Mesothelial cell of epicardium (in vitro differentiated cells): Measurements from ENCODE around the gene PRPF40A. TPM values are rescaled to one million over a fixed set of nuclear protein-coding genes. Genes with fewer than 3 reads are reported as not detected.

ENCODE experiments used
- DNase-seq, 2 experiments: peaks; one replicate each; pipeline ENCODE4 v3.0.0; 2021; ENCODE audit warnings: low spot score in 2 of 2; ENCODE audit not compliant: unreplicated experiment in 2 of 2
- H3K27ac Mint-ChIP-seq: 2 replicates; pipeline ENCODE4 v1.8.0; 2021; ENCODE audit warnings: mixed read lengths
- H3K27me3 Mint-ChIP-seq: 2 replicates; pipeline ENCODE4 v1.8.0; 2021; ENCODE audit warnings: low read depth, mixed read lengths
- H3K36me3 Mint-ChIP-seq: 2 replicates; pipeline ENCODE4 v1.8.0; 2021; ENCODE audit warnings: mixed read lengths
- H3K4me1 Mint-ChIP-seq: 2 replicates; pipeline ENCODE4 v1.8.0; 2021; ENCODE audit warnings: mixed read lengths
- H3K4me3 Mint-ChIP-seq: 2 replicates; pipeline ENCODE4 v1.8.0; 2021; ENCODE audit warnings: mild to moderate bottlenecking, moderate library complexity, mixed read lengths
- H3K9me3 Mint-ChIP-seq: 2 replicates; pipeline ENCODE4 v1.8.0; 2021; ENCODE audit warnings: mixed read lengths
- total RNA-seq: library from RNA; stranded (reverse); gene quantifications from 3 replicates; pipeline ENCODE4 v1.2.1, GENCODE V29; 2021
- TF ChIP-seq, protein P1 (sequence below): fragments of 200-600 bp; sonication (generic); IDR thresholded peaks from one replicate; pipeline ENCODE4 v1.5.0; 2021; ENCODE audit warnings: antibody characterized with exemption; ENCODE audit not compliant: unreplicated experiment

The PRPF40A gene
- total RNA-seq, 1 donor from 2014 or later: 134 TPM

DNA sequence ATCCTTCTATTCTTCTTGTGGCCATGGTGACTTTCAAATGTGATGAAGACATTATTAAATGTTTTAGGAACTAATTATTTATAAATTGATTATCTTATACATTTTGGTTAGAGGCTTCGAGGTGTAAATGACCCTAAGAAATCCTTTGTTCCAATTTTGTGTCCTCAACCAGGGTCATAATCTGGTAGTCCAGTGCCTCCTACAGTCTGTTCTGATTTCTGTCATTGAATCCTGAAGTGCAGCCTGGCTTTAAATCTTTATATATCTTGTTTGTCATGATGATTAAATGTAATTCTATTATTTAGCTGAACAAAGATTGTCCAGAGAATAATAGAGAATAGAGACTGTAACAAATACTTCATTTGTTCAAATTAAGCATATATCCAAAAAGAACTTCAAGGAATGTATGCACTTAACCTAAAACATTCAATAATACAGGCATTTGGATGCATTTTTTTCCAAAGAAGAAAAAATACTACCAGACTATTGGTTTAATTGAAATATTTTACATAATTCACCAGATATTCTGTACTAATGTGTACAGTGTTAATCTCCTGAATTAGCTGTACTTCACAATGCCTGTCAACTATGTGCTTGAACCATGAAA, 89.8 kb downstream of the PRPF40A start:
- Mint-ChIP-seq H3K27ac (no peak overlapping the region), H3K9me3 (no peaks in the 10 kb centered on the region), H3K4me1 (peaks cover 13% of the 10 kb centered on the region), H3K36me3 (peaks cover 21% of the 10 kb centered on the region), H3K27me3 (no peaks in the 10 kb centered on the region), H3K4me3 (no peak overlapping the region)
- TF ChIP-seq, protein P1, sequence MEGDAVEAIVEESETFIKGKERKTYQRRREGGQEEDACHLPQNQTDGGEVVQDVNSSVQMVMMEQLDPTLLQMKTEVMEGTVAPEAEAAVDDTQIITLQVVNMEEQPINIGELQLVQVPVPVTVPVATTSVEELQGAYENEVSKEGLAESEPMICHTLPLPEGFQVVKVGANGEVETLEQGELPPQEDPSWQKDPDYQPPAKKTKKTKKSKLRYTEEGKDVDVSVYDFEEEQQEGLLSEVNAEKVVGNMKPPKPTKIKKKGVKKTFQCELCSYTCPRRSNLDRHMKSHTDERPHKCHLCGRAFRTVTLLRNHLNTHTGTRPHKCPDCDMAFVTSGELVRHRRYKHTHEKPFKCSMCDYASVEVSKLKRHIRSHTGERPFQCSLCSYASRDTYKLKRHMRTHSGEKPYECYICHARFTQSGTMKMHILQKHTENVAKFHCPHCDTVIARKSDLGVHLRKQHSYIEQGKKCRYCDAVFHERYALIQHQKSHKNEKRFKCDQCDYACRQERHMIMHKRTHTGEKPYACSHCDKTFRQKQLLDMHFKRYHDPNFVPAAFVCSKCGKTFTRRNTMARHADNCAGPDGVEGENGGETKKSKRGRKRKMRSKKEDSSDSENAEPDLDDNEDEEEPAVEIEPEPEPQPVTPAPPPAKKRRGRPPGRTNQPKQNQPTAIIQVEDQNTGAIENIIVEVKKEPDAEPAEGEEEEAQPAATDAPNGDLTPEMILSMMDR: no peak
- DNase-seq: no peak

DNA sequence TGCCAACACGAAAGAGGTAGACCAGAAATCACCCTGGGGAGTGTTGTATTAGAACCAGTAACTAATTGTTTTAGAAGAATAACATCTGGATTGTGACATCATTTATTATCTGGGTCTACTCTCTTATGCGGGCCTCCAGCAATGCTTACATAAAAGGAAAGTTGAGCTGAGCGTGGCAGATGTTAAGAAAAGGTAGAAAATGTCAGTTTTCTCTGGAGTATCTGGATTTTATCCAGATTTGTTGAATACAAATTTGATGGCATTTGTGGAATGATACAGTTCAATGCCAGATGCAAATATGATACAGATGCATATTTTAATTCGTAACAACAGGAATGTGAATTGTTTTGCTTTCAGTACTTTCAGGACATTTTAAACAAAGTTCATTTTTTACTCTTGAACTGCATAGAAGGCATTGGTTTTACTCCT, 90.3 kb downstream of the PRPF40A start:
- Mint-ChIP-seq H3K36me3 (peaks cover 16% of the 10 kb centered on the region), H3K27ac (peak overlapping the region; percentile 59), H3K4me3 (no peak overlapping the region), H3K4me1 (peaks cover 13% of the 10 kb centered on the region), H3K27me3 (no peaks in the 10 kb centered on the region), H3K9me3 (no peaks in the 10 kb centered on the region)
- TF ChIP-seq, protein P1: no peak
- no peak for DNase-seq

DNA sequence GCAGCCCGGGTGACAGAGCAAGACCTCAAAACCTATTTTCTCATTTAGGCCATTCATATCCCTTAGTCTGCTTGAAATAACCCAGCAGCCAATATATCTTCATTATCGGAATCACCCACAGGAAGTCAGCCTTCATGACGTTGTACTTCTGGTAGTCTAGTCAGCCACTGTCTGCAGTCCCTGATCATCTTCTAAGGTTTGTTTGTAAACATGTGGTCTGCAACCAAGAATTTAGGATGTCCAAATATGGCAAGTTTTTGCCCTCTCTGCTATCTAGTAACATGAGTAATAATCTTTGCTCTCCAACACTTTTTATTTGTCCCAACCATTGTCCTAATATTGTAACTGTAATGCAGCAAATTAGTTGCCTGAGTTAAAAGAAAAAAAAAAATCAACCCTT, 92.5 kb downstream of the PRPF40A start:
- H3K27ac Mint-ChIP-seq: no peak overlapping the region
- TF ChIP-seq, protein P1: no peak
- no peaks in the 10 kb centered on the region for H3K9me3 Mint-ChIP-seq
- DNase-seq: no peak
- no peaks in the 10 kb centered on the region for H3K27me3 Mint-ChIP-seq
- H3K4me1 Mint-ChIP-seq: peaks cover 13% of the 10 kb centered on the region
- H3K4me3 Mint-ChIP-seq: no peak overlapping the region
- H3K36me3 Mint-ChIP-seq: peaks cover 31% of the 10 kb centered on the region

DNA sequence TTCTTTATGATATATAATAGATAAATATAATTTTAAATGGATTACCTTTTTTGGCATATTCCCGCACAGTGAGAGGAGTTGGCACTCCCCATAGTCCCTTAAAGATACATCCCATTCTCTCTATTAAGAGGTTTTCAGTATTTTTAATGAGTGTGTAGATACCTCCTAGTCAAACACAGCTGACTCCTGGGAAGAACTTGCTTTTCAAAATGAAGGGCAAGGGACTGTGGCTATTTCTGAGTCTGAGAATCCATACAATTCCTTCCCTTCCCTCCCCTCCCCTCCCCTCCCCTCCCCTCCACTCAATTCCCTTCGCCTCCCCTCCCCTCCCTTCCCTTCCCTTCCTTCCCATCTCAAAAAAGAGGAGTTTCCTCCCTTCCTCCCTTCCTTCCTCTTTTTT, 93.5 kb downstream of the PRPF40A start:
- peaks cover 34% of the 10 kb centered on the region for H3K36me3 Mint-ChIP-seq
- no peaks in the 10 kb centered on the region for H3K27me3 Mint-ChIP-seq
- TF ChIP-seq, protein P1: no peak
- H3K4me3 Mint-ChIP-seq: no peak overlapping the region
- peaks cover 13% of the 10 kb centered on the region for H3K4me1 Mint-ChIP-seq
- no peak for DNase-seq
- H3K27ac Mint-ChIP-seq: no peak overlapping the region
- H3K9me3 Mint-ChIP-seq: no peaks in the 10 kb centered on the region

DNA sequence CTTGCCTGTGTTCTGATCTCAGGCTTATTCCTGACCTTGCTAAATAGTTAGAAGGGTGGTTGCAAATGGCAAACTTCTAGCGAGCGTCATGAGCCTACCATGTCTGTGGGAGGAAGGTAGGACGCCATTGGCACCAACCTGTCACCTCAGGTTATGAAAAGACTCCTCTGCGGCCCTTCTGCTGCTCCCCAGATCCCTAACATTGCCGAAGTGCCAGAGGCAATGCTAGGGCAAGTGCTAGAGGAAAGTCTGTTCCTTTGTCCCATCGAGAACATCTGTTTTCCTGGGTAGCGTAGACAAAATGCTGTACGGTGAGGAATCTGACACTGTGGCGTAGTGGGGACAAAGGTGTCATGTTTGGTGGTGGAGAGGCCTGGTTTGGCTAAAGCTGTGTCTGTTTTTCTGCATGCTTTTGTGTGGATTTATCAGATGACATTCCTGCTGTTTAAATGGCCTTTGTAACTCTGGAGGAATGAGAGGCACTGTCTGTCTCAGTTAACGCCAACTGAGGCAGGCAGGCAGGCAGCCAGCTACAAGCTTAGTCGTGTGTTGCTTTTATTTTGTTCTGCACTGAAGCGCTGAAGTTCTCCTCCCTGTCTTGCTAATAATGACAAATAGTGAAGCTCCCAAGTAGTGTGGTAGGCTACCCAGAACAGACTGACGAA, 94.1 kb downstream of the PRPF40A start:
- H3K27ac Mint-ChIP-seq: peak overlapping the region; percentile 47
- H3K4me1 Mint-ChIP-seq: peaks cover 15% of the 10 kb centered on the region
- no peak for DNase-seq
- no peaks in the 10 kb centered on the region for H3K27me3 Mint-ChIP-seq
- no peaks in the 10 kb centered on the region for H3K9me3 Mint-ChIP-seq
- H3K4me3 Mint-ChIP-seq: no peak overlapping the region
- TF ChIP-seq, protein P1: no peak
- peaks cover 36% of the 10 kb centered on the region for H3K36me3 Mint-ChIP-seq
